Gastroesophageal sphincter (tissue), 4 donors: Measurements from ENCODE around the gene ZNF738. TPM values are rescaled to one million over a fixed set of nuclear protein-coding genes. Genes with fewer than 3 reads are reported as not detected.
"Not testable (repeated sequence)": the region's sequence is repeated elsewhere in the genome, so short reads cannot be mapped to it uniquely, and the experiment has no call there.

Experiments
- ATAC-seq: fragments of 150-250 bp; one replicate; pipeline ENCODE4 v1.9.1; 2016; ENCODE audit warnings: mild to moderate bottlenecking, moderate library complexity
- H3K27ac ChIP-seq, 4 donors: fragments of 200-600 bp; sonication (generic) in 3 of 4; 1 replicate in 3 of 4; 2 replicates in 1 of 4; pipeline ENCODE4 v1.5.1; 2016 to 2019
- H3K27me3 ChIP-seq: fragments of 200-600 bp; sonication (generic); one replicate; pipeline ENCODE4 v1.5.1; 2019
- H3K36me3 ChIP-seq, 2 donors: fragments of 200-600 bp; sonication (generic); one replicate each; pipeline ENCODE4 v1.5.1; 2019; ENCODE audit warnings: control low read depth in 1 of 2
- H3K4me1 ChIP-seq, 3 donors: fragments of 200-600 bp; sonication (generic); 1 replicate in 2 of 3; 2 replicates in 1 of 3; pipeline ENCODE4 v1.5.1; 2016 to 2019; ENCODE audit warnings: control low read depth in 2 of 3
- H3K4me3 ChIP-seq, 2 donors: fragments of 200-600 bp; sonication (generic); one replicate each; pipeline ENCODE4 v1.5.1; 2019; ENCODE audit warnings: mild to moderate bottlenecking in 1 of 2, moderate library complexity in 1 of 2
- H3K9me3 ChIP-seq, 3 donors: fragments of 200-600 bp; sonication (generic); one replicate each; pipeline ENCODE4 v1.5.1; 2017 to 2019; ENCODE audit warnings: control low read depth in 2 of 3
- EP300 ChIP-seq: sonication (generic); formaldehyde crosslinking; IDR thresholded peaks from one replicate; pipeline ENCODE4 v1.6.1; 2017; ENCODE audit warnings: antibody characterized with exemption, mild to moderate bottlenecking
- POLR2A ChIP-seq, 2 donors: fragments of 450-650 bp; IDR thresholded peaks; one replicate each; pipeline ENCODE4 v1.6.1; 2017; ENCODE audit warnings: antibody characterized with exemption in 2 of 2, mild to moderate bottlenecking in 2 of 2, moderate library complexity in 1 of 2
- POLR2AphosphoS5 ChIP-seq: sonication (generic); formaldehyde crosslinking; IDR thresholded peaks from one replicate; pipeline ENCODE4 v1.6.1; 2017; ENCODE audit warnings: antibody characterized with exemption
- WGBS, 2 donors: methylation state at CpG; one replicate each; pipeline ENCODE4 v1.1.5; 2018; ENCODE audit warnings: low coverage in 1 of 2; 5-methylcytosine and 5-hydroxymethylcytosine counted together
- total RNA-seq, 4 donors: library from RNA; depleted of rRNA; stranded (reverse); fragments of >200 nt; gene quantifications; one replicate each; pipeline ENCODE4 v1.1.0, GENCODE V29; 2016
- TF ChIP-seq, protein P1 (sequence below), 4 experiments: fragments of 200-600 bp in 2 of 4; fragments of 450-650 bp in 2 of 4; sonication (generic) in 1 of 4; IDR thresholded peaks; one replicate each; pipeline ENCODE4 v1.5.1; 2017 to 2019; ENCODE audit warnings: antibody characterized with exemption in 4 of 4, mild to moderate bottlenecking in 2 of 4, moderate library complexity in 2 of 4

ZNF738 gene
- total RNA-seq = 1 to 10 TPM; 4.5 to 8.1 (median 5.4) TPM

DNA sequence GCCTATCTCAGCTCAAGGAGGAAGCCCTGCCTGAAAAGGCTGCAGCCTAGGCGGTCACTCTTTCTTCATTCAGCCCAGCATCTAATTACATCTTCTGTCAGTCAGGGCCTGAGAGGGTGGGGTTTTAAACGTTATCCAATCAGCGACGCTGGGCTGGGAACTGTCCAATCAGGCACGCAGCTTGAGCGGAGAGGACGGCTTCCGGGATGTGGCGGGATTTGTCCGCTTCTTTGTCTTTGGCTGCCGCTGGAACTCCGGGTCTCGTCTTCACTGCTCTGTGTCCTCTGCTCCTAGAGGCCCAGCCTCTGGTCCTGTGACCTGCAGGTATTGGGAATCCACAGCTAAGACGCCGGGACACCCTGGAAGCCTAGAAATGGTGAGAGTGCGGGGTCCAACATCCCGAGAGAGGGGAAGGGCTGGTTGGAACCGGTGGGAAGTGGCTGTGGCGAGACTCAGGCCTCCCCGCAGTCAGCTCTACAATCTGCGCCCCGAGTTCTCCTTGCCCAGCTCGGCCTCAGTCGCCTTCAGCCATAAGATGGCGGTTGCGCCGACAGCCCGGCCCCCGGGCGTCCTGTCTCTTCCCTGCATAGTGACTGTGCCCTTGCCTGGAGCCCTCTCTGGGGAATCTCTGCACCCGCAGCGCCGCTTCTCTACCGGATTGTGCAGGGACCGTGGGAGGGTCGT, at the start of gene ZNF738:
Gene ZNF738, plus strand, starts transcription at position 233 of the 684 bp plus-strand sequence. Its CDS starts 141 bp downstream, at position 374.
- Histone ChIP-seq H3K9me3 (no peaks in the 10 kb centered on the region), H3K4me1 (peaks cover 0 to 12% (median 0%) of the 10 kb centered on the region in 3 donors), H3K27me3 (no peaks in the 10 kb centered on the region), H3K27ac (peak within 1 kb of the TSS; percentile 19 to 88 (median 84)), H3K4me3 (peak within 1 kb of the TSS; percentile 70 to 77), H3K36me3 (peaks cover 0 to 12% of the 10 kb centered on the region in 2 donors)
- WGBS, 2 donors = 0% methylated on average over 3 to 12 of the region's 36 CpGs
- peak; percentile 100 for ATAC-seq
- TF ChIP-seq, protein P1, sequence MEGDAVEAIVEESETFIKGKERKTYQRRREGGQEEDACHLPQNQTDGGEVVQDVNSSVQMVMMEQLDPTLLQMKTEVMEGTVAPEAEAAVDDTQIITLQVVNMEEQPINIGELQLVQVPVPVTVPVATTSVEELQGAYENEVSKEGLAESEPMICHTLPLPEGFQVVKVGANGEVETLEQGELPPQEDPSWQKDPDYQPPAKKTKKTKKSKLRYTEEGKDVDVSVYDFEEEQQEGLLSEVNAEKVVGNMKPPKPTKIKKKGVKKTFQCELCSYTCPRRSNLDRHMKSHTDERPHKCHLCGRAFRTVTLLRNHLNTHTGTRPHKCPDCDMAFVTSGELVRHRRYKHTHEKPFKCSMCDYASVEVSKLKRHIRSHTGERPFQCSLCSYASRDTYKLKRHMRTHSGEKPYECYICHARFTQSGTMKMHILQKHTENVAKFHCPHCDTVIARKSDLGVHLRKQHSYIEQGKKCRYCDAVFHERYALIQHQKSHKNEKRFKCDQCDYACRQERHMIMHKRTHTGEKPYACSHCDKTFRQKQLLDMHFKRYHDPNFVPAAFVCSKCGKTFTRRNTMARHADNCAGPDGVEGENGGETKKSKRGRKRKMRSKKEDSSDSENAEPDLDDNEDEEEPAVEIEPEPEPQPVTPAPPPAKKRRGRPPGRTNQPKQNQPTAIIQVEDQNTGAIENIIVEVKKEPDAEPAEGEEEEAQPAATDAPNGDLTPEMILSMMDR (IDR thresholded peaks at IDR 0.05) = no peak
- TF ChIP-seq POLR2A (IDR thresholded peaks at IDR 0.05) = no peak
- TF ChIP-seq EP300 = no peak
- TF ChIP-seq POLR2AphosphoS5 = no peak

DNA sequence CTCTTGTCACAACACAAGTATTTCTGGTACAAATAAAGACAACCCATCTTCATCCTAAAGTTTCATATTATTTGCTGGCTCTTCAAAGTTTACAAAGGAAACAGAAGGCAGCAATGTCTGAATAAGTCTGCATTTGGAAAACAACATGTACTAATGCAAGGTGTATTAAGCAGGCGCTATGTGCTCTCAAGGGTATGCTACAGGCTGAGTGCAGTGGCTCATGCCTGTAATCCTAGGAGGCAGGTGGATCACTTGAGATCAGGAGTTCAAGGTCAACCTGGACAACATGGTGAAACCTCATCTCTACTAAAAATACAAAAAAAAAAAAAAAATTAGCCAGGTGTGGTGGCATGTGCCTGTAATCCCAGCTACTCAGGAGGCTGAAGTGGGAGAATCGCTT, 46.0 kb upstream of the ZNF738 start:
- WGBS, 2 donors = 80 to 100% methylated on average over 1 to 2 of the region's 2 CpGs
- H3K27me3 ChIP-seq, ATAC-seq: not testable (repeated sequence)

DNA sequence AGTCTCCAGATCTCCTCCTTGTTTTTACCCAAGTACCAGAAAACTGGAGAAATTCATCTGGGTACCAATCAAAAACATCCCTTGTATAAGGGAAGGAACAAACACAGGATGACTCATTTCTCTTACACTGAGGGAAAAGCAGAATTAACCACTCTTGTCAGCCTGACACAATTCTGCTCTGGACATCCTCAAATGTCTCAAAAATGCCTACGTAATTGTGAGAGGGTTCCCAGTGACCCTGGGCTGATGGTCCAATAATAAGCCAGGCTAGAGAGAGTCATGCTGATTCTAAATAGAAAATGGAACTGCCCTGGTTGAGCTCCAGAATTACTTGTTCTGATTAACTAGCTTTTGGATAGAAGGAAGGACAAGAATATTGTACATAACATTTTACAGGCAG, 44.1 kb upstream of the ZNF738 start:
- ATAC-seq = no peak
- Histone ChIP-seq H3K4me3 (no peak overlapping the region), H3K27ac (no peak overlapping the region), H3K4me1 (peaks cover 3 to 35% (median 7%) of the 10 kb centered on the region in 3 donors), H3K9me3 (no peaks in the 10 kb centered on the region), H3K27me3 (no peaks in the 10 kb centered on the region), H3K36me3 (peaks cover 0 to 7% of the 10 kb centered on the region in 2 donors)
- WGBS, 2 donors = 25 to 44% methylated on average over 1 of the region's 1 CpG
- no peak for TF ChIP-seq EP300
- peak; percentile 81 for TF ChIP-seq POLR2AphosphoS5

More for the DNA sequence above, 46.0 kb upstream of the ZNF738 start:
- not testable (repeated sequence) for H3K9me3 ChIP-seq, H3K27ac ChIP-seq, H3K4me3 ChIP-seq
- Histone ChIP-seq H3K36me3 (peaks cover 0 to 25% of the 10 kb centered on the region in 2 donors), H3K4me1 (peaks cover 3 to 25% (median 7%) of the 10 kb centered on the region in 3 donors)

DNA sequence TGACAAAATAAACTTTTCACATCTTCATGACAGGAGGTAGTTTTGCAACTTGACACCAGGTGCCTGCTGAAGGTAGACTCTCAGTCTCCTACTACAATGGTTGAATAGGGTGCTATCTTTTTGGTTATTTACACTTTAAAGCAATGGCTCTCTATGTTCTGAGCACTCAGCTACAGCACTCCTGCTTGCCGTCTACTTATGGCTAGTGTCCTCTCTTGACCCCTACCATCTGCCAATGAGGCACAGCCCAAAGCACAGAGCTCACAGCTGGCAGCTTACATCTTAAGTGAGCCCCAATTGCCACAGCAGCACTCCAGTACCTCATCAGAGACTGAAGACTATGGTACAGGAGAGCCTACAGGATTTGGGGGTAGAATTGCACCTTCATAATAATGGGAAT, 41.0 kb upstream of the ZNF738 start:
- H3K4me1 ChIP-seq = peaks cover 3 to 61% (median 16%) of the 10 kb centered on the region in 3 donors
- no peak for ATAC-seq
- H3K9me3 ChIP-seq = no peaks in the 10 kb centered on the region
- H3K36me3 ChIP-seq = no peaks in the 10 kb centered on the region
- no peaks in the 10 kb centered on the region for H3K27me3 ChIP-seq
- 22% methylated on average over 1 of the region's 1 CpG; no CpG with 5 or more reads in 1 of the 2 donors for WGBS, 2 donors
- no peak overlapping the region for H3K4me3 ChIP-seq
- no peak overlapping the region for H3K27ac ChIP-seq
- no peak for TF ChIP-seq POLR2AphosphoS5

DNA sequence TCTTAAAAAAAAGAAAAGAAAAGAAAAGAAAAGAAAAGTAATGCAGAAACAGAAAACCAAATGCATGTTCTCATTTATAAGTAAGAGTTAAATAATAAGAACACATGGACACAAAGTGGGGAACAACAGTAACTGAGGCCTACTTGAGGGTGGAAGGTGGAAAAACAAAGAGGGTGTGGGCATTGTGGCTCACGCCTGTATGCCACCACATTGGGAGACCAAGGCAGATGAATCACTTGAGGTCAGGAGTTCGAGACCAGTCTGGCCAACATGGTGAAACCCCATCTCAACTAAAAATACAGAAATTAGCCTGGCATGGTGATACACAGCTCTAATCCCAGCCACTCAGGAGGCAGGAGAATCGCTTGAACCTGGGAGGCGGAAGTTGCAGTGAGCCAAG, 37.7 kb upstream of the ZNF738 start:
- Histone ChIP-seq H3K27me3 (no peaks in the 10 kb centered on the region), H3K36me3 (peaks cover 0 to under 1% of the 10 kb centered on the region in 2 donors), H3K27ac (peak overlapping the region in 2 of 4 donors; percentile 64 to 70), H3K4me3 (no peak overlapping the region), H3K4me1 (peaks cover 3 to 54% (median 9%) of the 10 kb centered on the region in 3 donors), H3K9me3 (no peaks in the 10 kb centered on the region)
- TF ChIP-seq POLR2AphosphoS5 = no peak
- no peak for ATAC-seq
- WGBS, 2 donors = 69% methylated on average over 4 of the region's 4 CpGs; no CpG with 5 or more reads in 1 of the 2 donors

DNA sequence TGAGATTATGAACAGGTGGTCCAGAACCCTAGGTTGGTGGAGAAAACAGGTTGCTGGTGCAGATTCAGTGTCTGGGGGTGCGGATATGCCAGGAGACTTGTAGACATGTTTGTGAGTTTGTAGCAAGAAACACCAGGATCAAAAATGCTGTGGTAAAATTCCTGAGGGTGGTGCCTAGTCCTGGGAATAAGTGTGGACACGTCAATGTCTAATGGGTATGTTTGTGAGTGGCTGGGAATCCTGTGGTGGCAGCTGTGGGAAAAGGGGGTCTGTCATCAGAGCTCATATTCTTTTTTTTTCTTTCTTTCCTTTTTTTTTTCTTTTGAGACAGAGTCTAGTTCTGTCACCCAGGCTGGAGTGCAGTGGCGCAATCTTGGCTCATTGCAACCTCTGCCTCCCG, 36.8 kb upstream of the ZNF738 start:
- H3K9me3 ChIP-seq = no peaks in the 10 kb centered on the region
- WGBS, 2 donors = 60 to 74% methylated on average over 1 to 4 of the region's 4 CpGs
- H3K4me3 ChIP-seq = no peak overlapping the region
- no peak for ATAC-seq
- TF ChIP-seq, protein P1 (IDR thresholded peaks at IDR 0.05) = no peak
- no peaks in the 10 kb centered on the region for H3K27me3 ChIP-seq
- peak overlapping the region in 3 of 4 donors; percentile 64 to 70 (median 67) for H3K27ac ChIP-seq
- peaks cover 0 to 8% of the 10 kb centered on the region in 2 donors for H3K36me3 ChIP-seq
- peaks cover 3 to 61% (median 9%) of the 10 kb centered on the region in 3 donors for H3K4me1 ChIP-seq

DNA sequence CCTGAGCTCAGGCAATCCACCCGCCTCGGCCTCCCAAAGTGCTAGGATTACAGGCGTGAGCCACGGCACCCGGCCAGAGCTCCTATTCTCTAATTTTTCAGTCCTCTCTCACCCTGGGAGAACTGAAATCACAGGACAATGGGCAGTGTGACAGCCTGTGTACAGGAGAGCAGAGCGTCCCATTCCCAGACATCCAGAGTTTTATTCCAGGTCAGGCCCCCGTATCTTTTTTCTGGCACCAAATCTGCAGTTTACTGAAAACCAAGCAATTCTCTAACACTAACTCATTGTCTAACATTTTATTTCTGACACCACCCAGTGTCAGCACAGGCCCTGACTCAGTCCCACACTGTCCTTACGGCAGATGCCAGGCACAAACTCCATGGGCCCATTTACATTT, 36.3 kb upstream of the ZNF738 start:
- H3K4me1 ChIP-seq = peaks cover 1 to 61% (median 9%) of the 10 kb centered on the region in 3 donors

More for the DNA sequence above, 36.3 kb upstream of the ZNF738 start:
- 14 to 27% methylated on average over 1 to 6 of the region's 8 CpGs for WGBS, 2 donors
- Histone ChIP-seq H3K9me3 (no peaks in the 10 kb centered on the region), H3K27ac (peak overlapping the region; percentile 3 to 70 (median 66)), H3K36me3 (peaks cover 0 to 8% of the 10 kb centered on the region in 2 donors), H3K27me3 (no peaks in the 10 kb centered on the region), H3K4me3 (no peak overlapping the region)
- ATAC-seq = peak; percentile 71
- TF ChIP-seq, protein P1 (IDR thresholded peaks at IDR 0.05) = no peak
- TF ChIP-seq POLR2A (IDR thresholded peaks at IDR 0.05) (no peak), POLR2AphosphoS5 (peak; percentile 53), EP300 (no peak)
